GM10266 (cell line): ENCODE measurements around the gene ZC2HC1B.
A peak's percentile ranks its signal among the peaks of the same experiment; 100 is the strongest.
"Not testable (repeated sequence)": the region's sequence is repeated elsewhere in the genome, so short reads cannot be mapped to it uniquely, and the experiment has no call there.

Source experiments
- DNase-seq: peaks from one replicate; pipeline ENCODE4 v3.0.0; 2012; ENCODE audit errors: extremely low spot score
- TF ChIP-seq, protein P1 (sequence below): IDR thresholded peaks from 2 replicates; pipeline ENCODE4 v1.5.1; 2012; ENCODE audit warnings: mild to moderate bottlenecking, low read depth; ENCODE audit not compliant: control insufficient read depth, insufficient read depth; ENCODE audit errors: missing control alignments

The ZC2HC1B gene

GRCh38 chr6:143872201-143872600 lies 7.9 kb downstream of the ZC2HC1B start:
- TF ChIP-seq, protein P1, sequence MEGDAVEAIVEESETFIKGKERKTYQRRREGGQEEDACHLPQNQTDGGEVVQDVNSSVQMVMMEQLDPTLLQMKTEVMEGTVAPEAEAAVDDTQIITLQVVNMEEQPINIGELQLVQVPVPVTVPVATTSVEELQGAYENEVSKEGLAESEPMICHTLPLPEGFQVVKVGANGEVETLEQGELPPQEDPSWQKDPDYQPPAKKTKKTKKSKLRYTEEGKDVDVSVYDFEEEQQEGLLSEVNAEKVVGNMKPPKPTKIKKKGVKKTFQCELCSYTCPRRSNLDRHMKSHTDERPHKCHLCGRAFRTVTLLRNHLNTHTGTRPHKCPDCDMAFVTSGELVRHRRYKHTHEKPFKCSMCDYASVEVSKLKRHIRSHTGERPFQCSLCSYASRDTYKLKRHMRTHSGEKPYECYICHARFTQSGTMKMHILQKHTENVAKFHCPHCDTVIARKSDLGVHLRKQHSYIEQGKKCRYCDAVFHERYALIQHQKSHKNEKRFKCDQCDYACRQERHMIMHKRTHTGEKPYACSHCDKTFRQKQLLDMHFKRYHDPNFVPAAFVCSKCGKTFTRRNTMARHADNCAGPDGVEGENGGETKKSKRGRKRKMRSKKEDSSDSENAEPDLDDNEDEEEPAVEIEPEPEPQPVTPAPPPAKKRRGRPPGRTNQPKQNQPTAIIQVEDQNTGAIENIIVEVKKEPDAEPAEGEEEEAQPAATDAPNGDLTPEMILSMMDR, result no peak
- DNase-seq, result peak; percentile 13

- DNase-seq, result not testable (repeated sequence)
These were observed 9.3 kb downstream of the ZC2HC1B start for GRCh38 chr6:143873600-143873999.

DNA sequence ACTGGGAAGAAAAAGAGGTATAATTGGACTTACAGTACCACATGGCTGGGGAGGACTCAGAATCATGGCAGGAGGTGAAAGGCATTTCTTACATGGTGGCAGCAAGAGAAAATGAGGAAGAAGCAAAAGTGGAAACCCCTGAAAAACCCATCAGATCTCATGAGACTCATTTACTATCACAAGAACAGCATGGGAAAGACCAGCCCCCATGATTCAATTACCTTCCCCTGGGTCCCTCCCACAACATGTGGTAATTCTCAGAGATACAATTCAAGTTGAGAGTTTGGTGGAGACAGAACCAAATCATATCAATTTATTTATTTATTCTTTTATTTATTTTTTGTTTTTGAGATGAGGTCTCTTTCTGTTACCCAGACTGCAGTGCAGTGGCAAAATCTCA lies 10.2 kb downstream of the ZC2HC1B start:
- not testable (repeated sequence) for DNase-seq

DNA sequence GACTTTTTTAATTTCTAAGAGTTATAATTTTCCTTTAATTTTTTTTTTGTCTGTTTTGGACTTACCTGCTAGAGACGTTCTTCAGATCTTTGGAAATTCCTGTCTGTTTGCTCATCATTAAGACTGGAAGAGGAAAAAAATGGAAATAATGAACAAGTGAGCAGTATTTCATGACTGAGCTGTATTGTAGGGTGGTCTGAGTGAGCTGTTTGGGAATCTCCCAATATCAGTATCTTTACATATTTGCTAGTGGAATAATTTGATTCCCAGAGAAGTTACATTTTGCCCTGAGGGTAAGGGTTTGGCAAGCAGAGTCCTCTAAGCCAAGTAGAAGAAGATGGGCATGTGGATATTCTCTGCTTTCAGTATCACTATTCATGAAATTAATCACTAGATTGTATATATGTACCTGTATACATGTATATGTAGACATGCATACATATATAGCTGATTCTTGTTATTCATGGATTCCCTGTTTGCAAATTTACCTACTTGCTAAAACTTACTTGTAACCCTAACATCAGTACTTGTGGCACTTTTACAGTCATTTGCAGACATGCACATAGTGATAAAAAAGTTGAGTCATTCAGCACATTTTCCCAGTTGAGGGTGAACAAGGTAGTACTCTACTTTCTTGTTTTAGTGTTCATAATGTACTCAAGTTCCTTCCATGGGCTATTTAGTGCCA lies 13.5 kb downstream of the ZC2HC1B start:
- TF ChIP-seq, protein P1, result no peak

DNA sequence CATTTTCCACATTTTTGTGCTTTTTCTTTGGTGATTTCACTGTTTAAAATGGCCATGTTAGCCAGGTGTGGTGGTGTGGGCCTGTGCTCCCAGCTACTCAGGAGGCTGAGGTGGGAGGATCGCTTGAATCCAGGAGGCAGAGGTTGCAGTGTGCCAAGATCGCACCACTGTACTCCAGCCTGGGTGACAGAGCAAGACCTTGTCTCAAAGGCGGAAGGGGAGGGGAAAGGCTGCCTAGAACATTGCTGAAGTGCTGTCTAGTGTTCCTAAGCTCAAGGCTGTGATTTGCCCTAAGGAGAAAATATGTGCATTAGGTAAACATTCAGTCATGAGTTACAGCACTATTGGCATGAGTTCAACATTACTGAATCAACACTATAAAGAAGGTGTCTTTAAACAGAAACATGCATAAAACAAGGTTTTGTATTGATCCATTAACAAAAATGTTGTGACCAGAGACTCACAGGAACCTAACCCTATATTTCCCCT lies 14.0 kb downstream of the ZC2HC1B start:
- DNase-seq, result no peak
- TF ChIP-seq, protein P1, result no peak

More for the DNA sequence above, 13.5 kb downstream of the ZC2HC1B start:
- DNase-seq, result no peak

- TF ChIP-seq, protein P1, result no peak
- DNase-seq, result no peak
These were observed 16.1 kb downstream of the ZC2HC1B start for GRCh38 chr6:143880412-143880811.

DNA sequence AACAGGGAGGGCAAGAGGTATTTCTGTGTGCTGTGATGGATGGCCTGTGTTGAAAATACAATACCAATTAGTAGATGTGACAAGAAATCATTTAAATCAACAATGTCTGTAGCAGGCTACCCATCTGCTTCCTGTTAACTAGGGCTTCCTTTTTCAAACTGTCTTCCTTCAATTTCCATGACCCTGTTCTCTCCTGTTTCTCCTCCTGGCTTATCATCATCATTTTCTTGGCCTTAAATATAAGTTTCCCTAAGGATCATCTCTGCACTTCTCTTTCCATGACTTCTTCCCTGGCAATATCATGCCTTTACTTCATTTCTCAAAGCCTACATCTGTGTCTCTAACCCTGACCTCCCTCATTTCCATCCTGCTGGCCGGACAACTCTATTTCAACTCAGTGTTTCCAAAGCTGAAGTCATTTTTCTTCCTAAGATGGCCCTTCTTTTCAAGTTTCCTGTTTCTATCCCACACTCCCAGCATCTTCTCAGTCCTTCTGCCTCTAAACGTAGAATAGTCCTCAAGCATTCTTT lies 18.2 kb downstream of the ZC2HC1B start:
- TF ChIP-seq, protein P1, result no peak
- DNase-seq, result no peak

DNA sequence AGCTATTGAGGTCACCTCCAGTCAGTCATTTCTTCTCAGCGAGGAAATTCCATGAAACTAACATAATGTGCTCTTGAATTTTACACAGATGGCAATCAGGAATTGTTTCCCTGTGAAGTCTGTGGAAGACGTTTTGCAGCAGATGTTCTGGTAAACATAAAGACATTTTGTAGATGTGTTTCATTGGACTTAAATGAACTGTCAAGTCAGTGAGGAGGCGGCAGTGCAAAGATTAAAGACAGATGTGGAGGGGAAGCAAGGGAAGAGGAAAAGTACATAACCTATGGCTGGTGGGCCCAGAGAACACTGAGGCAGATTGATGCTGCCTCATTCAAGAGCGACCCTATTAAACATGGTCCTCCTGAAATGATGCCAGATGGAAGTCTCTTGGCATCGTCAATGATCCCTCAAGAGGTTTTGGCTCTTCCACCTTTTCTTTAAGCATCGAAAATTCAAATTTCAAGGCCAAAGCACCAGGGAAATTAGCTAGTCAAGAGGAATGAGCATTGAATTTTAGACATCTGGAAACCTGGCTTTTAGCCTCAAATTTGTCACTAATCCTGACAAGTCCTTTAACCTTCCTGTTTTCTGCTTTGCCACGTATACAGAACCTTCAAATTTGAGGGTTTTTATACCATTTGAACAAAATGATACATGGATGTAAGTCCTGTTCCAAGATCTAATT lies 20.1 kb downstream of the ZC2HC1B start:
- DNase-seq, result no peak
- TF ChIP-seq, protein P1, result no peak
